IMR-90 (cell line): ENCODE data around the gene OSTF1.

ENCODE experiments used
- POLR2A ChIP-seq: IDR thresholded peaks from 2 replicates; pipeline ENCODE4 v1.6.1; 2012; ENCODE audit warnings: mild to moderate bottlenecking, low read depth, low read length
- SMC3 ChIP-seq: fragments of 150-350 bp; IDR thresholded peaks from 2 replicates; pipeline ENCODE4 v1.6.1; 2016; ENCODE audit warnings: low read depth, mild to moderate bottlenecking, antibody characterized with exemption, low read length, moderate library complexity

DNA sequence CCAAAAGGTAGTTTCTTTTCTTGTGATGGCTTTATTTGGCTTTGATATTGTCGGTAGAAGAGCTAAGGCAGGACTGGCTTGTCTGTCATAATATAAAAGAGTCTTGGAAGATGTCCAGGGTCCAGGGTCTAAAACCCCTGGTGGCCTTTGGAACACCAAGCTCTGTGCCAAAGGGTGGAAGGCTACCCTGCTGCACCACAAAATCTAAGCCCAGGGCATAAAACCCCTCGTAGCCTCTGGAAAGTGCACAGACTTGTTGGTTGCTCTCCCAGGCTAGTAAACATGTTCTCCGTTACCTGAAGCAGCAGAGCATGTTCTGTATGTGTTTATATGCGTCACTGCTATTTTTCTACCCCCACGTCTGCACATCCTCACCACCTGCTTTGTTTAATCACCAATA lies 75.5 kb downstream of the OSTF1 start:
- TF ChIP-seq SMC3 = no peak
- TF ChIP-seq POLR2A = no peak
